22Rv1 (cell line): ENCODE results near the gene CCDC187.

Source experiments
- CTCF ChIP-seq: fragments of 450-650 bp; IDR thresholded peaks from 2 replicates; pipeline ENCODE4 v1.5.1; 2017; ENCODE audit warnings: mild to moderate bottlenecking
- ZFX ChIP-seq: fragments of 450-650 bp; IDR thresholded peaks from 2 replicates; pipeline ENCODE4 v1.6.1; 2017; ENCODE audit warnings: antibody characterized with exemption, borderline replicate concordance

GRCh38 chr9:136321561-136321960 is 17.7 kb upstream of the CCDC187 start:
- no peak for TF ChIP-seq CTCF
- TF ChIP-seq ZFX, result no peak
